ENCODE measurements around the gene SYNRG.

- TF ChIP-seq POLR2A (IDR thresholded peaks at IDR 0.05; ENCODE audit: low read length) (peak; percentile 78), MAX (IDR thresholded peaks at IDR 0.05) (peak; percentile 22; the same call in 1 of the 2 replicates)
These were observed 119.8 kb downstream of the SYNRG start, which contains the start of gene DUSP14 for GRCh38 chr17:37489197-37490001.

Data from A549 (cell line).